HepG2 (cell line): ENCODE results near the gene TTYH1. TPM values are rescaled to one million over a fixed set of nuclear protein-coding genes. Genes with fewer than 3 reads are reported as not detected.

Source experiments
- CEBPB ChIP-seq: IDR thresholded peaks from 2 replicates; pipeline ENCODE4 v1.6.1; 2011; ENCODE audit warnings: low read depth, low read length, improper control_type of control experiment, borderline replicate concordance
- DPF2 ChIP-seq: sonication (generic); formaldehyde crosslinking; IDR thresholded peaks from 2 replicates; pipeline ENCODE4 v1.4.0; 2020; ENCODE audit warnings: mild to moderate bottlenecking, low read depth, missing genetic modification reagents, borderline replicate concordance
- GLI4 ChIP-seq: sonication (generic); formaldehyde crosslinking; IDR thresholded peaks from 2 replicates; pipeline ENCODE4 v1.5.1; 2020; ENCODE audit warnings: missing genetic modification reagents, mild to moderate bottlenecking, moderate library complexity, borderline replicate concordance
- KDM5B ChIP-seq: sonication (generic); formaldehyde crosslinking; IDR thresholded peaks from 2 replicates; pipeline ENCODE4 v1.4.0; 2020; ENCODE audit warnings: missing genetic modification reagents, mild to moderate bottlenecking, borderline replicate concordance
- KLF12 ChIP-seq: sonication (generic); formaldehyde crosslinking; IDR thresholded peaks from 2 replicates; pipeline ENCODE4 v1.4.0; 2020; ENCODE audit warnings: missing genetic modification reagents, borderline replicate concordance
- MEIS2 ChIP-seq: sonication (generic); formaldehyde crosslinking; IDR thresholded peaks from 2 replicates; pipeline ENCODE4 v1.9.0; 2021; ENCODE audit warnings: mild to moderate bottlenecking, missing genetic modification reagents
- MIXL1 ChIP-seq: IDR thresholded peaks from 2 replicates; pipeline ENCODE4 v1.6.1; 2016
- NFKB2 ChIP-seq: sonication (generic); formaldehyde crosslinking; IDR thresholded peaks from 2 replicates; pipeline ENCODE4 v1.4.0; 2020; ENCODE audit warnings: missing genetic modification reagents, borderline replicate concordance
- POLR2A ChIP-seq, 2 experiments: IDR thresholded peaks; 2 replicates each; pipeline ENCODE4 v1.6.1; 2011; ENCODE audit warnings: low read depth in 2 of 2, low read length in 2 of 2, mild to moderate bottlenecking in 1 of 2, moderate library complexity in 1 of 2; ENCODE audit not compliant: insufficient read depth in 1 of 2
- RAD51 ChIP-seq: fragments of 450-650 bp; IDR thresholded peaks from 2 replicates; pipeline ENCODE4 v1.6.1; 2016; ENCODE audit warnings: borderline replicate concordance
- SMARCC2 ChIP-seq: fragments of 450-650 bp; IDR thresholded peaks from 2 replicates; pipeline ENCODE4 v1.6.1; 2017; ENCODE audit warnings: antibody characterized with exemption, mild to moderate bottlenecking
- ZBTB1 ChIP-seq: sonication (generic); formaldehyde crosslinking; IDR thresholded peaks from 2 replicates; pipeline ENCODE4 v1.4.0; 2020; ENCODE audit warnings: missing genetic modification reagents, borderline replicate concordance
- ZBTB4 ChIP-seq: sonication (generic); formaldehyde crosslinking; IDR thresholded peaks from 2 replicates; pipeline ENCODE4 v1.4.0; 2020; ENCODE audit warnings: missing genetic modification reagents, mild to moderate bottlenecking, borderline replicate concordance
- ZFX ChIP-seq: sonication (generic); formaldehyde crosslinking; IDR thresholded peaks from 2 replicates; pipeline ENCODE4 v1.4.0; 2020; ENCODE audit warnings: mild to moderate bottlenecking, low read depth, missing genetic modification reagents, moderate library complexity
- ZNF20 ChIP-seq: sonication (generic); formaldehyde crosslinking; IDR thresholded peaks from 2 replicates; pipeline ENCODE4 v1.4.0; 2020; ENCODE audit warnings: mild to moderate bottlenecking, moderate library complexity, missing genetic modification reagents
- ZNF34 ChIP-seq: sonication (generic); formaldehyde crosslinking; IDR thresholded peaks from 2 replicates; pipeline ENCODE4 v1.4.0; 2020; ENCODE audit warnings: mild to moderate bottlenecking, missing genetic modification reagents, borderline replicate concordance
- ZNF556 ChIP-seq: sonication (generic); formaldehyde crosslinking; IDR thresholded peaks from 2 replicates; pipeline ENCODE4 v1.4.0; 2020; ENCODE audit warnings: mild to moderate bottlenecking, missing genetic modification reagents, borderline replicate concordance
- ZNF672 ChIP-seq: sonication (generic); formaldehyde crosslinking; IDR thresholded peaks from 2 replicates; pipeline ENCODE4 v1.8.1; 2022; ENCODE audit warnings: missing genetic modification reagents
- ZNF720 ChIP-seq: sonication (generic); formaldehyde crosslinking; IDR thresholded peaks from 2 replicates; pipeline ENCODE4 v1.4.0; 2020; ENCODE audit warnings: missing genetic modification reagents
- ZSCAN20 ChIP-seq: sonication (generic); formaldehyde crosslinking; IDR thresholded peaks from 2 replicates; pipeline ENCODE4 v1.4.0; 2020; ENCODE audit warnings: missing genetic modification reagents, mild to moderate bottlenecking, borderline replicate concordance
- polyA plus RNA-seq, 8 experiments: library from polyadenylated mRNA; depleted of rRNA in 3 of 8; stranded (reverse) in 7 of 8; unstranded in 1 of 8; fragments of >200 nt; fragmentation: Illumina TruSeq in 4 of 8; extraction: Trizol in 4 of 8; gene quantifications; 2 replicates each; pipeline versions ENCODE4 v1.2.1 to v1.2.3, GENCODE V29; 2011 to 2016; ENCODE audit warnings: low read depth in 4 of 8, missing spikeins in 1 of 8, mixed read lengths in 1 of 8; ENCODE audit not compliant: insufficient read depth in 1 of 8
- total RNA-seq, 5 experiments: library from RNA; depleted of rRNA; stranded (reverse); fragments of >200 nt; fragmentation: Illumina TruSeq; extraction: Trizol; gene quantifications; 2 replicates each; pipeline ENCODE4 v1.2.3, GENCODE V29; 2016; ENCODE audit warnings: low read depth in 1 of 5
- TF ChIP-seq, protein P1 (sequence below): IDR thresholded peaks from 2 replicates; pipeline ENCODE4 v1.6.1; 2016; ENCODE audit warnings: missing compliant biosample characterization, missing genetic modification reagents, borderline replicate concordance
- TF ChIP-seq, protein P2 (sequence below): sonication (generic); formaldehyde crosslinking; IDR thresholded peaks from 2 replicates; pipeline ENCODE4 v1.4.0; 2020; ENCODE audit warnings: missing genetic modification reagents

TTYH1 gene
- total and polyA plus RNA-seq, 2 of the 13 experiments (the other 11 are each of a cell fraction or from before 2014, with no cell fraction given) = 6.9 to 19.9 TPM

GRCh38 chr19:54464630-54465425, 49.6 kb downstream of the TTYH1 start (continued):
- peak; percentile 55 for TF ChIP-seq KDM5B (CRISPR knock-in tag)
- peak; percentile 91 for TF ChIP-seq ZFX
- TF ChIP-seq ZBTB4 (CRISPR knock-in tag) = 0 out of 2 replicates have a peak, but pooled peaks have one; percentile 47
- no peak for TF ChIP-seq MIXL1 (CRISPR knock-in tag)
- peak; percentile 60 to 62; a peak in 2 of 4 replicates for TF ChIP-seq POLR2A (IDR thresholded peaks at IDR 0.05; ENCODE audit: insufficient read depth in 1 of 2, low read depth in 2 of 2, low read length in 2 of 2)
- TF ChIP-seq GLI4 (CRISPR knock-in tag) = no peak
- TF ChIP-seq MEIS2 (CRISPR knock-in tag) = peak; percentile 31; the same call in 1 of the 2 replicates
- TF ChIP-seq, protein P1, sequence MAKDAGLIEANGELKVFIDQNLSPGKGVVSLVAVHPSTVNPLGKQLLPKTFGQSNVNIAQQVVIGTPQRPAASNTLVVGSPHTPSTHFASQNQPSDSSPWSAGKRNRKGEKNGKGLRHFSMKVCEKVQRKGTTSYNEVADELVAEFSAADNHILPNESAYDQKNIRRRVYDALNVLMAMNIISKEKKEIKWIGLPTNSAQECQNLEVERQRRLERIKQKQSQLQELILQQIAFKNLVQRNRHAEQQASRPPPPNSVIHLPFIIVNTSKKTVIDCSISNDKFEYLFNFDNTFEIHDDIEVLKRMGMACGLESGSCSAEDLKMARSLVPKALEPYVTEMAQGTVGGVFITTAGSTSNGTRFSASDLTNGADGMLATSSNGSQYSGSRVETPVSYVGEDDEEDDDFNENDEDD (CRISPR knock-in tag) = no peak
- TF ChIP-seq ZNF34 (CRISPR knock-in tag) = 0 out of 2 replicates have a peak, but pooled peaks have one; percentile 21
- TF ChIP-seq CEBPB = no peak
- TF ChIP-seq RAD51 = no peak
- TF ChIP-seq ZSCAN20 = peak; percentile 81
- peak; percentile 88; the same call in 1 of the 2 replicates for TF ChIP-seq KLF12 (CRISPR knock-in tag)
- TF ChIP-seq NFKB2 = peak; percentile 68; the same call in 1 of the 2 replicates
- no peak for TF ChIP-seq ZNF720
- TF ChIP-seq, protein P2, sequence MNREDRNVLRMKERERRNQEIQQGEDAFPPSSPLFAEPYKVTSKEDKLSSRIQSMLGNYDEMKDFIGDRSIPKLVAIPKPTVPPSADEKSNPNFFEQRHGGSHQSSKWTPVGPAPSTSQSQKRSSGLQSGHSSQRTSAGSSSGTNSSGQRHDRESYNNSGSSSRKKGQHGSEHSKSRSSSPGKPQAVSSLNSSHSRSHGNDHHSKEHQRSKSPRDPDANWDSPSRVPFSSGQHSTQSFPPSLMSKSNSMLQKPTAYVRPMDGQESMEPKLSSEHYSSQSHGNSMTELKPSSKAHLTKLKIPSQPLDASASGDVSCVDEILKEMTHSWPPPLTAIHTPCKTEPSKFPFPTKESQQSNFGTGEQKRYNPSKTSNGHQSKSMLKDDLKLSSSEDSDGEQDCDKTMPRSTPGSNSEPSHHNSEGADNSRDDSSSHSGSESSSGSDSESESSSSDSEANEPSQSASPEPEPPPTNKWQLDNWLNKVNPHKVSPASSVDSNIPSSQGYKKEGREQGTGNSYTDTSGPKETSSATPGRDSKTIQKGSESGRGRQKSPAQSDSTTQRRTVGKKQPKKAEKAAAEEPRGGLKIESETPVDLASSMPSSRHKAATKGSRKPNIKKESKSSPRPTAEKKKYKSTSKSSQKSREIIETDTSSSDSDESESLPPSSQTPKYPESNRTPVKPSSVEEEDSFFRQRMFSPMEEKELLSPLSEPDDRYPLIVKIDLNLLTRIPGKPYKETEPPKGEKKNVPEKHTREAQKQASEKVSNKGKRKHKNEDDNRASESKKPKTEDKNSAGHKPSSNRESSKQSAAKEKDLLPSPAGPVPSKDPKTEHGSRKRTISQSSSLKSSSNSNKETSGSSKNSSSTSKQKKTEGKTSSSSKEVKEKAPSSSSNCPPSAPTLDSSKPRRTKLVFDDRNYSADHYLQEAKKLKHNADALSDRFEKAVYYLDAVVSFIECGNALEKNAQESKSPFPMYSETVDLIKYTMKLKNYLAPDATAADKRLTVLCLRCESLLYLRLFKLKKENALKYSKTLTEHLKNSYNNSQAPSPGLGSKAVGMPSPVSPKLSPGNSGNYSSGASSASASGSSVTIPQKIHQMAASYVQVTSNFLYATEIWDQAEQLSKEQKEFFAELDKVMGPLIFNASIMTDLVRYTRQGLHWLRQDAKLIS = no peak
- TF ChIP-seq DPF2 (CRISPR knock-in tag) = no peak
- TF ChIP-seq SMARCC2 = no peak
- no peak for TF ChIP-seq ZNF20 (CRISPR knock-in tag)
- no peak for TF ChIP-seq ZBTB1 (CRISPR knock-in tag)
- TF ChIP-seq ZNF672 = no peak
- TF ChIP-seq ZNF556 (CRISPR knock-in tag) = peak; percentile 85; the same call in 1 of the 2 replicates
